C4-2B (cell line): ENCODE results near the gene SOCS3.

Source experiments
- ZFX ChIP-seq: fragments of 450-650 bp; IDR thresholded peaks from 2 replicates; pipeline ENCODE4 v1.6.1; 2017
- TF ChIP-seq, protein P1 (sequence below): fragments of 450-650 bp; conservative IDR thresholded peaks from 2 replicates; pipeline ENCODE4 v1.5.1; 2017; ENCODE audit warnings: mild to moderate bottlenecking

DNA sequence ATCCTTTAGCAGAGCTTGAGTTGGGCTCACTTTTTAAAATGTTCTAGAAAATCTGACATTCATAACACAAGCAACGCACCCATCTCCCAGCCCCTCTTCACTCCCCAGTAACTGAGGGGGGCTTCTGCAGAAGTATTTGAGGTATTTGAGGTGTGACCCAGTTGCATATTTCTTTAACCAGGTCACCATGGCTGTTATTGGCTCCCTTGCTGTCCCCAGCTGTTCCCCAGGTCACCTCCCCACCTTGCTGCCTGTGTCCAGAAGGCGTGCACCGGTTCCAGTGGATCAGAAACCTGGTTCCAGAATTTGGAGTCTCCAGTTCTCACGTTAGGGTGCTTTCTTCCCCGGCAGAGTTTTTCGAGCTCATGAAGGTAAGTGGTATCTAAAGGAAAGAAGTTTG, 32.4 kb upstream of the SOCS3 start:
- TF ChIP-seq, protein P1, sequence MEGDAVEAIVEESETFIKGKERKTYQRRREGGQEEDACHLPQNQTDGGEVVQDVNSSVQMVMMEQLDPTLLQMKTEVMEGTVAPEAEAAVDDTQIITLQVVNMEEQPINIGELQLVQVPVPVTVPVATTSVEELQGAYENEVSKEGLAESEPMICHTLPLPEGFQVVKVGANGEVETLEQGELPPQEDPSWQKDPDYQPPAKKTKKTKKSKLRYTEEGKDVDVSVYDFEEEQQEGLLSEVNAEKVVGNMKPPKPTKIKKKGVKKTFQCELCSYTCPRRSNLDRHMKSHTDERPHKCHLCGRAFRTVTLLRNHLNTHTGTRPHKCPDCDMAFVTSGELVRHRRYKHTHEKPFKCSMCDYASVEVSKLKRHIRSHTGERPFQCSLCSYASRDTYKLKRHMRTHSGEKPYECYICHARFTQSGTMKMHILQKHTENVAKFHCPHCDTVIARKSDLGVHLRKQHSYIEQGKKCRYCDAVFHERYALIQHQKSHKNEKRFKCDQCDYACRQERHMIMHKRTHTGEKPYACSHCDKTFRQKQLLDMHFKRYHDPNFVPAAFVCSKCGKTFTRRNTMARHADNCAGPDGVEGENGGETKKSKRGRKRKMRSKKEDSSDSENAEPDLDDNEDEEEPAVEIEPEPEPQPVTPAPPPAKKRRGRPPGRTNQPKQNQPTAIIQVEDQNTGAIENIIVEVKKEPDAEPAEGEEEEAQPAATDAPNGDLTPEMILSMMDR: no peak
- no peak for TF ChIP-seq ZFX
